H54 (cell line): Measurements from ENCODE around the gene GDF10.

ENCODE experiments used
- DNase-seq: peaks from one replicate; pipeline ENCODE4 v3.0.0; 2011; ENCODE audit warnings: low spot score, mixed read lengths; ENCODE audit not compliant: insufficient read length
- FAIRE-seq: peaks from 3 replicates; lab custom pipeline; 2011; peaks lifted over from hg19 to GRCh38; lab: Jason Lieb, UNC
- POLR2A ChIP-seq: IDR thresholded peaks from 2 replicates; pipeline ENCODE4 v1.6.1; 2011; ENCODE audit warnings: low read depth, mild to moderate bottlenecking, low read length

GDF10 gene

GRCh38 chr10:47279276-47279675 is 20.7 kb upstream of the GDF10 start:
- FAIRE-seq (no peak), DNase-seq (no peak)
- TF ChIP-seq POLR2A, result no peak

GRCh38 chr10:47282005-47282656 is 17.9 kb upstream of the GDF10 start:
- no peak for TF ChIP-seq POLR2A
- no peak for DNase-seq
- no peak for FAIRE-seq

GRCh38 chr10:47282657-47283018 is 17.4 kb upstream of the GDF10 start:
- FAIRE-seq, result no peak
- no peak for TF ChIP-seq POLR2A
- no peak for DNase-seq

GRCh38 chr10:47283101-47283630 is 16.8 kb upstream of the GDF10 start:
- FAIRE-seq (no peak), DNase-seq (no peak)
- TF ChIP-seq POLR2A, result no peak

- no peak for TF ChIP-seq POLR2A
- DNase-seq (no peak), FAIRE-seq (no peak)
Observed at GRCh38 chr10:47283848-47284247, 16.1 kb upstream of the GDF10 start.

GRCh38 chr10:47285381-47286115 is 14.4 kb upstream of the GDF10 start:
- DNase-seq (no peak), FAIRE-seq (no peak)
- no peak for TF ChIP-seq POLR2A

GRCh38 chr10:47286116-47286505 is 13.9 kb upstream of the GDF10 start:
- TF ChIP-seq POLR2A, result no peak
- FAIRE-seq (no peak), DNase-seq (no peak)

GRCh38 chr10:47286591-47287315 is 13.2 kb upstream of the GDF10 start:
- FAIRE-seq, result no peak
- DNase-seq, result no peak
- TF ChIP-seq POLR2A, result no peak

- TF ChIP-seq POLR2A, result no peak
- FAIRE-seq, result no peak
Observed at GRCh38 chr10:47287365-47287802, 12.6 kb upstream of the GDF10 start.

GRCh38 chr10:47287805-47288204 is 12.2 kb upstream of the GDF10 start:
- FAIRE-seq, result no peak
- DNase-seq, result no peak
- TF ChIP-seq POLR2A, result no peak

More at GRCh38 chr10:47287365-47287802, 12.6 kb upstream of the GDF10 start:
- DNase-seq, result no peak

- FAIRE-seq, result no peak
- no peak for TF ChIP-seq POLR2A
- DNase-seq, result no peak
Observed at GRCh38 chr10:47288236-47288635, 11.8 kb upstream of the GDF10 start.

GRCh38 chr10:47288916-47289495 is 11.0 kb upstream of the GDF10 start:
- FAIRE-seq, result no peak
- TF ChIP-seq POLR2A, result no peak
- no peak for DNase-seq

- FAIRE-seq (no peak), DNase-seq (no peak)
- TF ChIP-seq POLR2A, result no peak
Observed at GRCh38 chr10:47289921-47290320, 10.1 kb upstream of the GDF10 start.

GRCh38 chr10:47290338-47290737 is 9.7 kb upstream of the GDF10 start:
- DNase-seq (no peak), FAIRE-seq (no peak)
- no peak for TF ChIP-seq POLR2A
